ENCODE measurements around the gene MEGF6. TPM values are rescaled to one million over a fixed set of nuclear protein-coding genes. Genes with fewer than 3 reads are reported as not detected.

The MEGF6 gene
- total RNA-seq, 1 experiment from 2014 or later: 4.7 TPM

DNA sequence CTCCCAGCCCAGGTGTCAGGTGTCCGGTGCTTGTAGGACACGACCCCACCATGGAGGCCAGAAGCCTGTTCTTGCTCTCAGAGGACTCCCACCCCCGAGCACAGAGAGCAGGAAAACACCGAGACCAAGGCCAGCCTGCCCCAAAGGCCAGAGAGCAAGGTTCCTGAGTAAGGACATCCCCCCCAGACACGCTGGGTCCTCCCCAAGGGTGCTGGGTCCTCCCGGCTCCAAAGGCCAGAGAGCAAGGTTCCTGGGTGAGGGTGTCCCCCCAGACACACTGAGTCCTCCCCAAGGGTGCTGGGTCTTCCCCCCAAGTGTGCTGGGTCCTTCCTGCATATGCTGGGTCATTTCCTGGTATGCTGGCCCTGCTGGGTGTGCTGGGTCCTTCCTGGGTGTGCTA lies 40.0 kb downstream of the MEGF6 start:
- no peak for DNase-seq (ENCODE audit: low read depth)

DNA sequence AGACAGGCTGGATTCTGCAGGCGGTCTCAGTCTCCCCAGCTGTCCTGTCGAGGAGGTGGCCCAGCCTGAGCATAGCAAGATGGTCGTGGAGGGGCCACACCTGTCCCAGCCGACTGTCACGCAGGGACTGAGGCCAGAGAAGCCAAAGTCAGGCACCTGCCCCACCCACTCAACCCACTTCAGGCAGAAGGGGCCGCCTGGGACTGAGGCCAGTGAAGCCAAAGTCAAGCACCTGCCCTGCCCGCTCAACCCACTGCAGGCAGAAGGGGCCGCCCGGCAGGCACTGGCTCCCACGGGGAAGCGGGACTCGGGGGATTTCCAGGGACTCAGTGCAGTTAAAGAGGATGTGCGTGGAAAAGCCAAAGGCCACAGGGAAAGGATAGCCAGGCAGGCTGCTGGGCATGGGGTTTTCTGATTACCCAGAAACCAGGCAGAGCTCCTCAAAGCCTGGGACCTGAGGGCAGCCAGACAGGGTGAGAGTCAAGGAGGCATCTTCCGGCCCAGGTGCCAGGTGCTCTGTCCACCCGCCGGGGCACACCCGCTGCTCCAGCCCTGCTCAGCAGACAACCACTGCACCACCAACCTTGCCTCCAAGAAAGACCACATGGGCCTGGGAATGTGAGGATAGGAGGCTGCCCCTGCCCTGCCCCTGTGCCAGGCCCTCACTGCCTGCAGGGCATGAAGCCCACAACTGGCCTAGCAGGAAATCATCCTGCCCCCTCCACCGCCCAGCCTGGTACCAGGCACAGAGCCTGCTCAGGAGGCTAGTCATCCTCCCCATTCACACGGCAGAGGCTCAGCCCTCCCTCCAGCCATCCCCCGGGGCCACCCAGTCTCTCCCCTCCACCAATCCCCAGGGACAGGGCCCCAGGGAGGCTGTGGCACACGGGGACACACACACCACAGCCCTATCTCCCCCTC lies 41.0 kb downstream of the MEGF6 start:
- no peak for DNase-seq (ENCODE audit: low read depth)

DNA sequence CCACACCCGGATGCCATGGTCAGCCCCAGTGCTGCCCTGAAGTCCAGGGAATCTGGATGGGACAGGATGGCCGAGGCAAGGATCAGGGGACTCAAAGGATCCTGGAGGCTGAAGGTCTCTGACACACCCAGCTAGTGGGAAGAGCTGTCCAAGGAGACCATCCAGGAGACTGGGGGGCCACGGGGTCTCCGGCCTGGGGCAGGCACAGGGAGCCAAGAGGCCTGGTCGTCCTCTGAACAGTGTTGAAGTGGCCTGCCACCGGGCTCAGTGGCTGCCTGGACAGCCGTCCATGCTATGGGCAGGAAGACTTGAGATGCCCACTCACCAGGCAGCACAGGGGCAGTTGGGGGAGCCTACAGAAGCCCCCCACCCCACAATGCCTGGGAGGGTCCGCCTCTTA lies 41.9 kb downstream of the MEGF6 start:
- no peak for DNase-seq (ENCODE audit: low read depth)

DNA sequence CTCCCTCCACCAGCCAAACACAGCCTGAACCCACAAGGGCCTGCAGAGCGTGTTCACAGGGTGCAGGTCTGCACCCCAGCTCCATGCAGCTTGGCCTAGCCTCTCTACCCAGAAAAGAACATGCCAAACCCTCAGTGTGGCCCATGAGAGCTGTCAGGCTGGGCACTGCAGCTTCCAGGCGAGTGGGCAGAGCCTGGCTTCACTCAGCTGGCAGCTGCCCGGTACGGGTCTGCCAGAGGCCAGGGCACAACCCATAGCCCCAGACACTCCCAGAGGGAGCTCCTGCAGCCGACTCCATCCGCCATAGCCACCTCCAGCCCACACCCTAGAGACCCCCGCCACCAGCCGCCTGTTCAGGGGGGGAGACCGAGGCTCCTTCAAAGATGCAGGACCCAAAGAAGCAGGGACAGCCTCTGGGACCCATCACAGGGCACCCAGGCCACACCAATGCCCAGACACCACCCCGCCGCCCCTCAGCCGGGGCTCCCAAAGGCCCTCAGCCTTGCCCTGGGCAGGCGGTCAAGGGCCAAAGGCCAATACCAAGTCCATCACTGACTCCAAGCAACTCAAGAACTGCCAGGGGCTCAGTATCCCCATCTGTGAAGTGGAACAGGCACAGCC lies 42.4 kb downstream of the MEGF6 start:
- DNase-seq (ENCODE audit: low read depth): no peak

DNA sequence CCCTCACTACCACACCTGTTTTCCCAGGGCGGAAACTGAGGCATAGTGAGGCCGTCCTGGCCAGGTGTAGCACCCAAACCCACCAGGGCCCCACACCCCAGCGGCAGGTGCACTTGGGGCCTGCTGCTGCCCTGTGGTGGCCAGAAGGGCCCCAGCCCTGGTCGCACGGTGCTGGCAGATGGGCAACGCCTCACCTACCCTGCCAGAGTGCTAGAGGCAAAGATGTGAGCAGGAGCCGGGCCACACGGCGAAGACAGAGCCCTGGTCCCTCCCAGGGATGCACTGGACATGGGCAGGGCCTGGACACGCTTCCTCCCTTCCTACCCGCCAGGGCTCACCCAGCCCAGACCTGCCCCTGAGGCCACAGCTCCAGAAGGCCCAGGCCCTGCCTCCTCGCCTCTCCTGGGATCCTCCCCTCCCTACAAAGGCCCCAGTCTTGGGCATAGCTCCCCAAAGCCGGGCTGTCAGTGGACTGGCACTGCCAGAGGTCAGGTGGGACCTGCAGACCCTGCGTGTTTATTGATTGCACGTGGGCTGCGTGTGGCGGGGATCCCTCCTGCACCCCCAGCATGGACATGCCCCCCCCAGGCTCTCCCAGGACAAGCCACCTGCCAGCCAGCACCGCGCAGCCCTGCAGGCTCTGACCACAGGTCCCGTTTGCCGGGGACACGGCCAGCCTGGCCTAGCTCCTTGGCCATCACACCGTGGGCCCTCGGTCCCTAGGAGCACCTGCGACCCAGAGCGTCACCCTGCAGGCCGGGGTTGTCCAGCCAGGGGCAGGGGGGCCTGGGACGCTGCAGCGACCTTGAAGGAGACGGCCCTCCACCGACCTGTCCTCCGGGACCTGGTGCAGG lies 44.1 kb downstream of the MEGF6 start:
- no peak for DNase-seq (ENCODE audit: low read depth)

DNA sequence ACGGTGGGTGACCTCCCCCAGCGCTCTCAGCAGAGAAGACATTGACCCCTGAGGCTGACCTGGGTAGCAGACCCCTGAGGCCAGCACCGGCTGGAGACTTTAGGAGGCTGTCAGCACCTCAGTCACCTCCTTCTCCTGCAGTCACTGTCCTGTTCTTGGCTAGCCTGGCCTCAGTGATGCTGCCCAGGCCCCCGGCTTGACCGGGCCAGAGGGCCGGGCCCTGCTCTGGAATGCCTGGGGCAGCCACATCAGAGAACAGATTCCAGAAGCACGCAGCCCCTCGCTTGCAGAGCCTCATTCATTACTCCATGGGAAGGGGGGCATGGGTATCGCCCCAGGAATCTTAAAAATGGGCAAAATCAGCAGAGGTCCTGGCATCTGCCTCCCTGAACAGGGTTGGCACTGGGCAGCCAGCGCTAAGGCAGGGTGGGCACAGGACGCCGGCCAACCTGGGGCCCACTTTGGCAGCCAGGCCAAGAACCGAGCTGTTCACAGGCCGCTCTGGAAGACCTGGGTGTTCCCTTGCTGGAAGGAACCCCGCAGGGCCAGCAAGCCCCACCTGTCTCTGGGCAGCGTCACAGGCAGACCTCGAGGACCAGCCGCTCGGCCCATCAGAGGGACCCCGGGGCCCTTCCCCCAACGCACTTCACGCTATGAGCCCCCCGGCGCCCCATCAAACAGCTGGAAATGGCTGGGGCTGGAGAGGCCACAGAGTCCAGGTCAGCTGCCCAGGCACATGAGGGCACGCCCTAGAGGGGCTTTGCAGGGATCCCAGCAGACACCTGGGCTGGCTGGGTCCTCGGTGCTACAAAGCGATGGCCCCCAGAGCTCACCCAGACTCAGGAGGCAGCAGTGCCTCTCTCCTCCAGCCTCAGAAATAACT lies 45.1 kb downstream of the MEGF6 start:
- no peak for DNase-seq (ENCODE audit: low read depth)

DNA sequence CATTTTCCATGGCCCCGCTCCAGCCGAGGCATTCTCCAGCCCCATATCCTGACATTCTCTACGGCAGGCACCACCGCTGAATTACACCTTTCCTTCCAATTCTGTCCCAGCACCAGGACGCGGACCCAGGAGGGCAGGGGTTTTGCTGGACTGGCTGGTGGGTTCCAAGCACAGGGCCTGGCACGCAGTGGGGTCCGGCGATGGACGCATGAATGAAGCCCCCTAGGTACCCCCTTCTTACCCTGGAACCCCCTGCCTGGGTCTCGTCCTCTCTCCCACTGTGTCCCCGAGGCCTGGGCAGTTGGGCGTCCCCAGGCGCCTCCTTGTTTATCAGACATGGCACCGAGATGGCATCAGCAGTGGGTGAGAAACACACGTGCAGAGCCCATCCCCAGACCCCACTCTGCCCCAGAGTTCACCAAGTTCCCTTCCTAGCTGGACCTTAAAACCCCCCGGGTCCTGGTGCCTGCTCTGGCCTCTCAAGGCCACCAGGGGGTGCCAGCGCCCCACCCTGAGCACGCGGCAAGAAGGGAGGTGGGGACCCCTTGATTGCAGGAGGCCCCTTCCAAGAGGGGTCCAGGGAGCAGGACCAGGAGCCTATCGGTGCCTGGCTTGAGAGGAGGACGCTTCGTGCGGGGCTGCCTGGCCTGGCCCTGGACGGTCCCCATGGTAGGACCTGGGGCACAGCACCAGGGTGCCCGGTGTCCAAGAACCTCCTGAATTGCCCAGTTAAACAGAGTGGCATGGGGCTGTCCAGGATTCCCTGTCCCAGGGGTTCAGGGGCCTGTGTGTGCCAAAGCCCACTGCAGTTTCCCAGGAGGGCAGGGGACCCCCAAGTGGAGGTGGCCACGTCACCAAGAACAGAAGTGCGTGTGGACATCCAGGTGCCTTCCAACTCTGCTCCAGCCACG lies 46.1 kb downstream of the MEGF6 start:
- no peak for DNase-seq (ENCODE audit: low read depth)

DNA sequence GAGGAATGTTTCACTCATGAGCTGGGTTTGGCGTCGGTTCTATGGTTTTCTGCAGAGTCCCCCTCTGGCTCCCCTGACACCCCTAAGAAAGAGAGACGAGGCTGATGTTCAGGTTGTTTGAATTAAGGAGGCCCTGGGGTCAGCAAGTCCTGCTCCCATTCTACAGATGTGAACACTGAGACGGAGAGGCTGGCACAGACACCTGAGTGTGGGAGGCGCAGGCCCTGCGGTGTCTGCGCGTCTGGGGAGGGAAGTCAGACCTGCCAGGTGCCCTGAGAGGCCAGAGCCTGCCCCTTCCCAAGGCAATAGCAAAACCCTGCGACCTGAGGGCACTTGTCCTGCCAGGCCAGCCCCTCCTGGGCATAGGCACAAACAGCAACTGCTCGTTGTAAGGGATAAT lies 47.7 kb downstream of the MEGF6 start:
- DNase-seq (ENCODE audit: low read depth): no peak

DNA sequence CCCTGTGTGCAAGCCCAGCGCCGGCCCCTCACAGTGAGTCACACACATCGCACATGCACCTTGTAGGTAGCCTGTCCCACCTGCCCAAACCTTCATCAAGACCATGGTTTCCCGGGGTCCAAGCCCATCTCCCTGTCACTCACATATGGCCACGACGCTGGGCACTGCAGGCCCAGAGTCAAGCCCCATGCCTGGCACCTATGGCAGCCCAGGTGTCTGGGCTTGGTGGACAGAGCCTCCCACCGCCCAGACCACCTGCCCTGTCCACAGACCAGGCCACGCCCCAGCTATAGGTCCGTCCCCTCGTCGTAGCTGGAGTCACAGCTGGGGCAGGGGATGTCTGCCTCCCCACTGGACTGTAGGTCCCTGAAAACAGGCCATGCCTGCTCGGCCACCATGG lies 48.2 kb downstream of the MEGF6 start:
- no peak for DNase-seq (ENCODE audit: low read depth)

DNA sequence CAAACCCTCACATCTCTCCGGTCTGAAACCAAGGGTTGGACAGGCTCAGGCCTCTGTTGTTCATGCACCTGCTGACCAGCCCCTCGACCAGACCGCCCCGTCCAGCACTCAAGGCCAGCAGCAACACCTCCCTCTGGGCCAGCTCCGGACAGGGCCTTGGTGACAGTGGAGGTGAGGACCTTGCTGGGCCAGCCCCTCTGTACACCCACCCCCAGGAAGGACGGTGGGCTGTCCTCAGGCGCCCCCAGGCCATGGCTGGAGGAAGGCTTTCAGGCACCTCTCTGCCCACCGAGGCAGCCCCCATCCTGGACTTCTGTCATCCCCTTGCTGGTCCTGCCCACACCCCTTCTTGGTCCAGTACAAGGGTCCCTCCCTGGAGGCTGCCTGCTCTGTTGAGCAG lies 48.6 kb downstream of the MEGF6 start:
- no peak for DNase-seq (ENCODE audit: low read depth)

DNA sequence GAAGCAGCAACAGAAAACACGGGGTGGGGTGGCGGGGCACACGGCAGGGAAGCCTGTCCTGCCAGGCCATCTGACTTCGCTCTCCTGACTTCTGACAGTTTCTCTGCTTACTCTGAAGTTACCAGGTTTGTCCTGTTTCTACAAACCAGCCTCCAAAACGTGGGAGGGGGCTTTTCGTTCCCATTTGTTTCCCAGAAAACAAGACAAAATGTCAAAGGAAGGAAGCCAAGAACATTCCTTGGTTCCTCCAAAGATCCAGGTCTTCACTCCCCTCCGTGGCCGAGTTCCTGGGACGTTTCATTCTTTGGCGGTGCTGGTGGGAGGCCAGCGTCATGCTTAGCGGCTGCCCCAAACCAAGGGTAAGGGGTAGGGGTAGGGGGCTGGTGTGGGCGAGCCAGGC lies 49.6 kb downstream of the MEGF6 start:
- DNase-seq (ENCODE audit: low read depth): no peak

DNA sequence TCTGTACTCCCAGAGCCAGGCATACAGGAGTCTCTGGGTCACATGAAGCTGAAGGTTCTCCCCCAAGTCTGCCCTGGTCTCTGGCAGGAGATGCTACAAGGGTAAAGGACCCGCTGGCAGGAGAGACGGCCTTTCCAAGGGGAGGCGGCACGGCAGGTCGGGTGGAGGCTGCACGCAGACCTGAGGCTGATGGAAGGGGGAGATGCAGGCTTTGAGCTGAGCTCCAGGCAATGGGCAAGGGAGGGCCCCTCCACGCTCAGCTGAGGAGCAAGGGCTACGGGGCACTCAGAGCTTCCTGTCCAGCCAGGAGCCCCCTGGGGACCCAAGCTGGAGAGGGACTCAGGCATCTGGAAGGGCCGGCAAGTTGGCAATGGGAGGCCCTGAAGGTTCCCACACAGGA lies 50.3 kb downstream of the MEGF6 start:
- DNase-seq (ENCODE audit: low read depth): no peak

DNA sequence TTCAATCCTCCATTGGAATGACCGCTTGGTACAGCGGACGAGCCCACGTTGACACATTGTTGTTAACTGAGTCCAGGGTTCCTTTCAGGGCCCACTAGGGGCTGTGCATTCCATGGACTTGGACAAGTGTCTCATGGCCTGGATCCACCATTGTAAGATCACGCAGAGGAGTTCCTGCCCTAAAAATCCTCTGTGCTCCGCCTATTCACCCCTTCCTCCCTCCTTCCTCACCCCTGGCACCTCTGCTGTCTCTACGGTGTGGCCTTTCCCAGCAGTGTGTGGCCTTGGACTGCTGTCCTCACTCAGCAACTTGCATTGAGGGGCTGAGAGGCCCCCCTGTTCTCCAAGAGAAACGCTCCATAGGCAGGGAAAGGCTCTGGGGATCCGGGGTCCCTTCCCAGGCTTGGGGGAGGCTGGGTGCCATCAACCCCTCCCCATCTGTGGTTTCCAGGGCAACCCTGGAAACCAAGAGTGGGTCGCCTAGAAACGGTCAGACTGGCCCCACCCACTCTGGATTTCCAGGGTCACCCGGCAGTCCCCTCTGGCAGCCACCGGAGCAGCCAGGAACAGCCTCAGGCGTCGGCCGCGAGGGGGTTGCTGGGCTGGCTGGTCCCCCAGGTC lies 50.9 kb downstream of the MEGF6 start:
- DNase-seq (ENCODE audit: low read depth): no peak

DNA sequence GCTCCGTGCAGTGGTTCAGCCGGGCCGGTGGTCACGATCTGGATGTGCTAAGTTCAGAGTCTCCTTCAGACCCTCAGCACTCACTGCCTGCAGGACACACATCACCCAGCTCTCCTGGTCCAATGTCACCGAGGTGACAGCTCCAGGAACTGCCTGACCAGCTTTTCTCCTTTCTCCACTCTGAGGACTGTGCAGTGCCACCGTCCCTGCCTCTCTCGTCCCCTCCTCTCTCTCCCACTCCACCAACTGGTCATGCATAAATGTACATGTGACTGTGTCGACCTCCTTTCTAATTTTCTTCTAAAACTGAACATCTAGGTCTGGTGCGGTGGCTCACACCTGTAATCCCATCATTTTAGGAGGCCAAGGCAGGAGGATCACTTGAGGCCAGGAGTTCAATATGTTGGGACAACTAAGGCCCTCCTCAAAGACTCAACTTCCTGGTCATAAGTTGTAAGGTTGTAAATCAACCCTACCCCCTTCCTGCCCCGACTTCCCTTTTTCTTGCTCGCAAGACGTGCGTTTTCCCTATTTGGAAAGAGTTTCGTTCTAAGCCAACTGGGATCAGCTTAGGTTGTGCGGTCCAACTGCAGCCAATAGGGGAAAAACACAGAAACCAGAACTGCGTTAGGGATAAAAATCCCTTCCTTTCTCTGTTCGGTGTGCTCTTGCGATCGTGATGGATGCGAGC lies 53.1 kb downstream of the MEGF6 start:
- DNase-seq (ENCODE audit: low read depth): no peak

DNA sequence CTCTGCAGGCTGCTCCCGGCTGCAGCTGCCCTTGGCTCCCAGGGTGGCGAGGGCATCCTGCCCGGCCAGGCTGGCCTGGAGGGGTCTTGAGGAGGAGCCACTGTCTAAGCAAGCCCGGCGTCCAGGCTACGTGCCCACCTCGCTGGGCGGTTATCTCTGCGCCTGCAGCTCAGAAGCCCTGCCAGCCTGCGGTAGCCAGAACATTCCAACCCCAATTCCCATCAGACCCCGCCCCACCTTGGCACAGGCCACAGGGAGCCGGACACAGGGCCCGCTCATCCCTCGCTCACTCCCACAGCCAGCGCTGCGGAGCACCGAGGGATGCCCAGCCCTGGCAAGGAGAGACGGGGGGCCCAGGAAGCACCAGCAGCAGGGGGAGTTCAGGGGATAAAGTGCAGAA lies 53.9 kb downstream of the MEGF6 start:
- no peak for DNase-seq (ENCODE audit: low read depth)

DNA sequence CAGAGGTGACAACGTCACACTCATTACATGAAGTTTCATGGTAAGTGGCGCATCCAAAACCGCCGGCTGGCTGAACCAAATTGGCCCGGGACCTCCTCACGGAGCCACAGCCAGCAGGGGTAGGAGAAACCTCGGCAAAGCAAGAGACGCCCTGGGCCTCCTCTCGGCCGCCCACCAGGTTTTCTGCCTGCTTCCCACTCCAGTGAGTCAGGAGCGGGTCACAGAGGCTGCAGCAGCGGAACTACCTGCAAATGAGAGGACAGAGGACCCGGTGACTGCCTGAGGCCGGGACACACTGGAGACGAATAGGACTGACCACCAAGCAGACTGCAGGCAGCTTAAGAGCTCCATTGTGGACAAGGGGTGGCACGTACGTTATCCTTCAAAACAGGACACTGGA lies 55.0 kb downstream of the MEGF6 start:
- DNase-seq (ENCODE audit: low read depth): no peak

DNA sequence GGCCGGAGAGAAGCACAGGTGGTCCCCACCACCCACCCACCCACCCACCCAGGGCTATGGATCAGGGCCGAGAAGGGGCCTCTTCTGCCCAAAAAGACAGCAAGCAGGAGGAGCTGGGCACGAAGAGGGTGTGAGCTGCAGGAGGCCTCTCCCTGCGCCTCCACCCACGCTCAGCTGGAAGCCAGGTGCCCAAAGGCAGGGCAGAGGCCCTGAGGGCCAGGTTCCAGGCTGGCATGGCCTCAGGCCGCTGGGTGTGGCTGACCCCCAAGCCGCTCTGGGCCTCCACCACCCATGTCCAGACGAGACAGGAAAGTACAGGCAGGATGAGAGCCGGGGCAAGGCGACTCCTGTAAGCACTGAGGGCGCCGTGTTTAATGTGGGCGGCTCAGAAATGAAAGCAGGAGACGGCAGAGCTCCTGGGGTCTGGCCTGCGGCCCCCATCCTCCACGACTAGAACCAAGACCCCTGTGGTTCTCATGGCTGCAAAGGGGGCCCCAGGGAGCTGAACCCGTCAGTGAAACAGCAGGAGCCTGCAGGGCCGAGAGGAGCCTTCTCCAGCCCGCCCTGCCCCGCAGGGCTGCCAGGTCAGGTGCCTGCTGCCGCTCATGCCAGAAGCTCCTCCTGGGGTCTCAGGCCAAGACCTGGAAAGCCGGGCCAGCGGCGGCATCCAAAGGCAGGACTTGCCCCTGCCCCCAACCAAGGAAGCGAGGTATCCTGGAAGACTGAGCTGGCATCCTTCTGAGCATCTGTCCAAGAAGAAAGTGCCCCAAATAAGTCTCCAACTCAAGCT lies 56.0 kb downstream of the MEGF6 start:
- no peak for DNase-seq (ENCODE audit: low read depth)

DNA sequence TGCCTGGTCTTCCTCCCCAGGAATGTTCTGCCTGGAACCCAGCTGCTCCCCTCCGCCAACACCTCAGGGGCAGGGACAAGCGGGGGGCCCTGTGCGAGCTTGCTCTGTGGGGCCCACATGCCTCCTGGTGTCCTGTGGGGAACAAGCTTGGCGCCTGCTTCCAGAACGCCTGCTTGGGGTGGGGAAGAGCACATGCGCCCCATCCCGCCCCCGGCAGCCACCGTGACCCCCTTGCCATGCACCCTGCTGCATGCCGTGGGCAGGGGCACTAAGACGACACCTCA lies 57.4 kb downstream of the MEGF6 start:
- DNase-seq (ENCODE audit: low read depth): no peak
